Stomach (tissue), 4 donors: ENCODE results near the gene CDK15.

Experiments
- CTCF ChIP-seq, 7 experiments: fragments of 450-650 bp in 4 of 7; fragments of 200-600 bp in 3 of 7; sonication (generic) in 3 of 7; IDR thresholded peaks; one replicate each; pipeline ENCODE4 v1.5.1; 2016 to 2019; ENCODE audit warnings: antibody characterized with exemption in 7 of 7, control low read depth in 2 of 7, mild to moderate bottlenecking in 1 of 7
- EP300 ChIP-seq: sonication (generic); formaldehyde crosslinking; IDR thresholded peaks from one replicate; pipeline ENCODE4 v1.6.1; 2017; ENCODE audit warnings: antibody characterized with exemption
- POLR2A ChIP-seq, 4 donors: fragments of 450-650 bp; IDR thresholded peaks; one replicate each; pipeline ENCODE4 v1.6.1; 2016; ENCODE audit warnings: antibody characterized with exemption in 4 of 4, control low read depth in 2 of 4, mild to moderate bottlenecking in 1 of 4, moderate library complexity in 1 of 4

- TF ChIP-seq POLR2A (IDR thresholded peaks at IDR 0.05) (no peak), EP300 (no peak), CTCF (IDR thresholded peaks at IDR 0.05) (no peak)
Measured at GRCh38 chr2:201929281-201930026, 123.1 kb downstream of the CDK15 start.
